HEK293 (cell line): Measurements from ENCODE around the gene TSPEAR.

Experiments
- SETDB1 ChIP-seq: IDR thresholded peaks from one replicate; pipeline ENCODE4 v1.6.1; 2017; ENCODE audit warnings: mild to moderate bottlenecking, low read length, moderate library complexity, mixed read lengths; ENCODE audit not compliant: insufficient read length
- ZNF416 ChIP-seq: fragments of 450-650 bp; formaldehyde crosslinking; IDR thresholded peaks from 2 replicates; pipeline ENCODE4 v1.5.1; 2016; ENCODE audit warnings: missing biosample characterization, missing genetic modification characterization
- ZNF792 ChIP-seq: fragments of 450-650 bp; formaldehyde crosslinking; IDR thresholded peaks from 2 replicates; pipeline ENCODE4 v1.5.1; 2016; ENCODE audit warnings: missing biosample characterization, missing genetic modification characterization
- TF ChIP-seq, protein P1 (sequence below): fragments of 450-650 bp; formaldehyde crosslinking; conservative IDR thresholded peaks from 2 replicates; pipeline ENCODE4 v1.5.1; 2016; ENCODE audit warnings: low read depth, missing biosample characterization, missing genetic modification characterization
- TF ChIP-seq, protein P2 (sequence below): fragments of 450-650 bp; formaldehyde crosslinking; IDR thresholded peaks from 2 replicates; pipeline ENCODE4 v1.5.1; 2016; ENCODE audit warnings: missing biosample characterization, missing genetic modification characterization

DNA sequence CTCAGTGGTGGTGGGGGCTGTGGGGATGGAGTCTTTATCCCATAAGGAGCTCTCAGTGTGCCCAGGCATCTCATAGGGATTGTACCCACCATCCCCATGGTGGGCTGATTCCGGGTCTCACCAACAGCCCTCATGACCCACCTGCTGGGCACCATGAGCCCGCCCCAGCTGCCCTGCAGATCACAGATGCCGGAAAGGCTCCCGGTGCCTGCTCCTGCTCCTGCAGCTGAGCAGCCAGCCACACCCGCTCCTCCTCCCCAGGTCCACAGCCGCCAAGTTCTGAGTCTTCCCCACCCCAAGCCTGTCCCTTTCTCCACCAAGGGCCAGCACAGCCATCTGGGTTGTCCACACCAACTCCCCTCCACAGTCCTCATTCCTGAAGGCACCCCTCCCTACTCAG lies 15.5 kb upstream of the TSPEAR start:
- TF ChIP-seq, protein P1, sequence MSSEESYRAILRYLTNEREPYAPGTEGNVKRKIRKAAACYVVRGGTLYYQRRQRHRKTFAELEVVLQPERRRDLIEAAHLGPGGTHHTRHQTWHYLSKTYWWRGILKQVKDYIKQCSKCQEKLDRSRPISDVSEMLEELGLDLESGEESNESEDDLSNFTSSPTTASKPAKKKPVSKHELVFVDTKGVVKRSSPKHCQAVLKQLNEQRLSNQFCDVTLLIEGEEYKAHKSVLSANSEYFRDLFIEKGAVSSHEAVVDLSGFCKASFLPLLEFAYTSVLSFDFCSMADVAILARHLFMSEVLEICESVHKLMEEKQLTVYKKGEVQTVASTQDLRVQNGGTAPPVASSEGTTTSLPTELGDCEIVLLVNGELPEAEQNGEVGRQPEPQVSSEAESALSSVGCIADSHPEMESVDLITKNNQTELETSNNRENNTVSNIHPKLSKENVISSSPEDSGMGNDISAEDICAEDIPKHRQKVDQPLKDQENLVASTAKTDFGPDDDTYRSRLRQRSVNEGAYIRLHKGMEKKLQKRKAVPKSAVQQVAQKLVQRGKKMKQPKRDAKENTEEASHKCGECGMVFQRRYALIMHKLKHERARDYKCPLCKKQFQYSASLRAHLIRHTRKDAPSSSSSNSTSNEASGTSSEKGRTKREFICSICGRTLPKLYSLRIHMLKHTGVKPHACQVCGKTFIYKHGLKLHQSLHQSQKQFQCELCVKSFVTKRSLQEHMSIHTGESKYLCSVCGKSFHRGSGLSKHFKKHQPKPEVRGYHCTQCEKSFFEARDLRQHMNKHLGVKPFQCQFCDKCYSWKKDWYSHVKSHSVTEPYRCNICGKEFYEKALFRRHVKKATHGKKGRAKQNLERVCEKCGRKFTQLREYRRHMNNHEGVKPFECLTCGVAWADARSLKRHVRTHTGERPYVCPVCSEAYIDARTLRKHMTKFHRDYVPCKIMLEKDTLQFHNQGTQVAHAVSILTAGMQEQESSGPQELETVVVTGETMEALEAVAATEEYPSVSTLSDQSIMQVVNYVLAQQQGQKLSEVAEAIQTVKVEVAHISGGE (tag by site-specific recombination) = no peak
- TF ChIP-seq ZNF416 (tag by site-specific recombination) (no peak), ZNF792 (tag by site-specific recombination) (no peak), SETDB1 (no peak)
- TF ChIP-seq, protein P2, sequence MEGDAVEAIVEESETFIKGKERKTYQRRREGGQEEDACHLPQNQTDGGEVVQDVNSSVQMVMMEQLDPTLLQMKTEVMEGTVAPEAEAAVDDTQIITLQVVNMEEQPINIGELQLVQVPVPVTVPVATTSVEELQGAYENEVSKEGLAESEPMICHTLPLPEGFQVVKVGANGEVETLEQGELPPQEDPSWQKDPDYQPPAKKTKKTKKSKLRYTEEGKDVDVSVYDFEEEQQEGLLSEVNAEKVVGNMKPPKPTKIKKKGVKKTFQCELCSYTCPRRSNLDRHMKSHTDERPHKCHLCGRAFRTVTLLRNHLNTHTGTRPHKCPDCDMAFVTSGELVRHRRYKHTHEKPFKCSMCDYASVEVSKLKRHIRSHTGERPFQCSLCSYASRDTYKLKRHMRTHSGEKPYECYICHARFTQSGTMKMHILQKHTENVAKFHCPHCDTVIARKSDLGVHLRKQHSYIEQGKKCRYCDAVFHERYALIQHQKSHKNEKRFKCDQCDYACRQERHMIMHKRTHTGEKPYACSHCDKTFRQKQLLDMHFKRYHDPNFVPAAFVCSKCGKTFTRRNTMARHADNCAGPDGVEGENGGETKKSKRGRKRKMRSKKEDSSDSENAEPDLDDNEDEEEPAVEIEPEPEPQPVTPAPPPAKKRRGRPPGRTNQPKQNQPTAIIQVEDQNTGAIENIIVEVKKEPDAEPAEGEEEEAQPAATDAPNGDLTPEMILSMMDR (tag by site-specific recombination) = no peak
